ENCODE measurements around the gene ADAM15. TPM values are rescaled to one million over a fixed set of nuclear protein-coding genes. Genes with fewer than 3 reads are reported as not detected.

Gene ADAM15
- total RNA-seq, 4 donors from 2014 or later: 58.6 to 270 (median 153) TPM

- Histone ChIP-seq H3K4me3 (no peak overlapping the region), H3K4me1 (peaks cover 0 to 15% of the 10 kb centered on the region in 2 donors), H3K9me3 (no peaks in the 10 kb centered on the region), H3K27me3 (no peaks in the 10 kb centered on the region), H3K27ac (peak overlapping the region in 1 of 2 donors; percentile 57), H3K36me3 (no peaks in the 10 kb centered on the region)
- intact Hi-C loops (cut with DNase I; ENCODE audit: low total_unique reads): loop anchor here (5.0 kb wide), 1 partner anchor 51 kb away; the partner anchor contains the start of gene PYGO2
- no peak for DNase-seq
- TF ChIP-seq POLR2A (IDR thresholded peaks at IDR 0.05) (no peak), CTCF (IDR thresholded peaks at IDR 0.05) (no peak)
Observed at GRCh38 chr1:155012776-155013602, 38.1 kb upstream of the ADAM15 start.

- intact Hi-C loops (cut with DNase I; ENCODE audit: low total_unique reads): loop anchor here (5.0 kb wide), 1 partner anchor 51 kb away; the partner anchor contains the start of gene PYGO2
- TF ChIP-seq POLR2A (IDR thresholded peaks at IDR 0.05): no peak
- TF ChIP-seq CTCF (IDR thresholded peaks at IDR 0.05): no peak
- no peak overlapping the region for H3K27ac ChIP-seq
Observed at GRCh38 chr1:155013632-155014031, 37.5 kb upstream of the ADAM15 start.

GRCh38 chr1:155014709-155015508, 36.2 kb upstream of the ADAM15 start:
- no peaks in the 10 kb centered on the region for H3K9me3 ChIP-seq
- no peaks in the 10 kb centered on the region for H3K36me3 ChIP-seq
- intact Hi-C loops (cut with DNase I; ENCODE audit: low total_unique reads): loop anchor here (5.0 kb wide), 1 partner anchor 53 kb away; the partner anchor contains the start of gene PYGO2
- peaks cover 0 to 19% of the 10 kb centered on the region in 2 donors for H3K4me1 ChIP-seq
- H3K27me3 ChIP-seq: no peaks in the 10 kb centered on the region
- no peak overlapping the region for H3K27ac ChIP-seq
- H3K4me3 ChIP-seq: no peak overlapping the region
- DNase-seq: no peak
- TF ChIP-seq CTCF (IDR thresholded peaks at IDR 0.05) (no peak), POLR2A (IDR thresholded peaks at IDR 0.05) (no peak)

More at GRCh38 chr1:155013632-155014031, 37.5 kb upstream of the ADAM15 start:
- H3K4me1 ChIP-seq: peaks cover 0 to 19% of the 10 kb centered on the region in 2 donors
- DNase-seq: no peak
- H3K9me3 ChIP-seq: no peaks in the 10 kb centered on the region
- H3K36me3 ChIP-seq: no peaks in the 10 kb centered on the region
- no peak overlapping the region for H3K4me3 ChIP-seq
- no peaks in the 10 kb centered on the region for H3K27me3 ChIP-seq

GRCh38 chr1:155015527-155016230, 35.4 kb upstream of the ADAM15 start:
- no peak for TF ChIP-seq POLR2A (IDR thresholded peaks at IDR 0.05)
- TF ChIP-seq CTCF (IDR thresholded peaks at IDR 0.05): no peak
- intact Hi-C loops (cut with DNase I; ENCODE audit: low total_unique reads): no loop called here
- DNase-seq: no peak
- Histone ChIP-seq H3K27ac (peak overlapping the region in 1 of 2 donors; percentile 94), H3K9me3 (no peaks in the 10 kb centered on the region), H3K36me3 (no peaks in the 10 kb centered on the region), H3K27me3 (no peaks in the 10 kb centered on the region), H3K4me3 (no peak overlapping the region), H3K4me1 (peaks cover 0 to 19% of the 10 kb centered on the region in 2 donors)

All from uterus (tissue), 4 donors.